ENCODE measurements around the gene DIPK1A. TPM values are rescaled to one million over a fixed set of nuclear protein-coding genes. Genes with fewer than 3 reads are reported as not detected.

Gene DIPK1A
- total and polyA plus RNA-seq, 2 experiments from 2014 or later, result 26.6 to 51.6 TPM

GRCh38 chr1:92913093-92913819 is 48.0 kb downstream of the DIPK1A start:
- H3K4me1 ChIP-seq (ENCODE audit: insufficient read depth), result peaks cover 31% of the 10 kb centered on the region
- no peaks in the 10 kb centered on the region for H3K27me3 ChIP-seq (replicated peaks; ENCODE audit: insufficient read depth)
- no peak overlapping the region for H3K27ac ChIP-seq
- H4K20me1 ChIP-seq (ENCODE audit: insufficient read depth), result no peaks in the 10 kb centered on the region
- WGBS, 2 experiments (ENCODE audit: low coverage in 1 of 2, low lambda C conversion rate in 2 of 2, missing lambda C conversion rate in 2 of 2), result 77 to 78% methylated on average over 3 of the region's 3 CpGs
- H3K9me3 ChIP-seq (ENCODE audit: low read depth), result no peaks in the 10 kb centered on the region
- H3K79me2 ChIP-seq (ENCODE audit: insufficient read depth), result peaks cover 37% of the 10 kb centered on the region
- no peaks in the 10 kb centered on the region for H3K9me2 ChIP-seq (ENCODE audit: insufficient read depth)
- DNase-seq, result no peak
- peaks cover 20% of the 10 kb centered on the region for H3F3A ChIP-seq (ENCODE audit: insufficient read depth)
- H2AFZ ChIP-seq, result no peak overlapping the region
- no peaks in the 10 kb centered on the region for H3K36me3 ChIP-seq (ENCODE audit: low read depth)
- H3K4me3 ChIP-seq, result no peak overlapping the region
- H3K9ac ChIP-seq, result no peak overlapping the region
- in situ Hi-C loops (cut with MboI), result no loop called here
- no peak for TF ChIP-seq EZH2 (IDR thresholded peaks at IDR 0.05; ENCODE audit: insufficient read depth, poor library complexity, severe bottlenecking)
- no peak for TF ChIP-seq EZH2phosphoT487 (IDR thresholded peaks at IDR 0.05; ENCODE audit: insufficient read depth, low read depth)
- H3K4me2 ChIP-seq (ENCODE audit: unreplicated experiment), result no peak overlapping the region

- peak; percentile 26 for DNase-seq
- in situ Hi-C loops (cut with MboI), result no loop called here
- H3K9ac ChIP-seq, result no peak overlapping the region
Measured at GRCh38 chr1:92910081-92910480, 51.2 kb downstream of the DIPK1A start.

GRCh38 chr1:92909321-92909720 is 51.9 kb downstream of the DIPK1A start:
- no peak overlapping the region; the same call in 1 of the 2 replicates for H3K4me3 ChIP-seq
- peaks cover 30% of the 10 kb centered on the region for H3F3A ChIP-seq (ENCODE audit: insufficient read depth)
- H3K4me1 ChIP-seq (ENCODE audit: insufficient read depth), result peaks cover 29% of the 10 kb centered on the region
- H3K36me3 ChIP-seq (ENCODE audit: low read depth), result no peaks in the 10 kb centered on the region; the same call in 1 of the 2 replicates
- no peaks in the 10 kb centered on the region for H4K20me1 ChIP-seq (ENCODE audit: insufficient read depth)
- H3K27me3 ChIP-seq (replicated peaks; ENCODE audit: insufficient read depth), result no peaks in the 10 kb centered on the region
- no peaks in the 10 kb centered on the region for H3K9me2 ChIP-seq (ENCODE audit: insufficient read depth)
- H3K9ac ChIP-seq, result peak overlapping the region; percentile 36; the same call in 1 of the 2 replicates
- no peak for TF ChIP-seq EZH2 (IDR thresholded peaks at IDR 0.05; ENCODE audit: insufficient read depth, poor library complexity, severe bottlenecking)
- TF ChIP-seq EZH2phosphoT487 (IDR thresholded peaks at IDR 0.05; ENCODE audit: insufficient read depth, low read depth), result no peak
- H3K9me3 ChIP-seq (ENCODE audit: low read depth), result no peaks in the 10 kb centered on the region
- H3K4me2 ChIP-seq (ENCODE audit: unreplicated experiment), result peak overlapping the region; percentile 52
- DNase-seq, result peak; percentile 93
- no peak overlapping the region for H2AFZ ChIP-seq
- 6 to 8% methylated on average over 3 of the region's 3 CpGs for WGBS, 2 experiments (ENCODE audit: low coverage in 1 of 2, low lambda C conversion rate in 2 of 2, missing lambda C conversion rate in 2 of 2)
- in situ Hi-C loops (cut with MboI), result no loop called here
- H3K27ac ChIP-seq, result peak overlapping the region; percentile 69
- H3K79me2 ChIP-seq (ENCODE audit: insufficient read depth), result peaks cover 31% of the 10 kb centered on the region

More at GRCh38 chr1:92910081-92910480, 51.2 kb downstream of the DIPK1A start:
- no peaks in the 10 kb centered on the region for H3K9me2 ChIP-seq (ENCODE audit: insufficient read depth)
- H3K79me2 ChIP-seq (ENCODE audit: insufficient read depth), result peaks cover 34% of the 10 kb centered on the region
- H3K27me3 ChIP-seq (replicated peaks; ENCODE audit: insufficient read depth), result no peaks in the 10 kb centered on the region
- H2AFZ ChIP-seq, result no peak overlapping the region
- H3K4me1 ChIP-seq (ENCODE audit: insufficient read depth), result peaks cover 29% of the 10 kb centered on the region
- no peak overlapping the region for H3K4me2 ChIP-seq (ENCODE audit: unreplicated experiment)
- no peaks in the 10 kb centered on the region for H3K9me3 ChIP-seq (ENCODE audit: low read depth)
- H4K20me1 ChIP-seq (ENCODE audit: insufficient read depth), result no peaks in the 10 kb centered on the region
- no peaks in the 10 kb centered on the region; the same call in 1 of the 2 replicates for H3K36me3 ChIP-seq (ENCODE audit: low read depth)
- H3K4me3 ChIP-seq, result no peak overlapping the region
- H3F3A ChIP-seq (ENCODE audit: insufficient read depth), result peaks cover 30% of the 10 kb centered on the region
- peak overlapping the region; percentile 25 for H3K27ac ChIP-seq
- TF ChIP-seq EZH2 (IDR thresholded peaks at IDR 0.05; ENCODE audit: insufficient read depth, poor library complexity, severe bottlenecking), result no peak
- TF ChIP-seq EZH2phosphoT487 (IDR thresholded peaks at IDR 0.05; ENCODE audit: insufficient read depth, low read depth), result no peak
- 55 to 58% methylated on average over 4 of the region's 4 CpGs for WGBS, 2 experiments (ENCODE audit: low coverage in 1 of 2, low lambda C conversion rate in 2 of 2, missing lambda C conversion rate in 2 of 2)

- H3K79me2 ChIP-seq (ENCODE audit: insufficient read depth), result peaks cover 19% of the 10 kb centered on the region
- peaks cover 29% of the 10 kb centered on the region for H3K4me1 ChIP-seq (ENCODE audit: insufficient read depth)
- no peak overlapping the region for H2AFZ ChIP-seq
- no peaks in the 10 kb centered on the region for H3K9me3 ChIP-seq (ENCODE audit: low read depth)
- peak; percentile 47 for DNase-seq
- TF ChIP-seq EZH2phosphoT487 (IDR thresholded peaks at IDR 0.05; ENCODE audit: insufficient read depth, low read depth) (no peak), EZH2 (IDR thresholded peaks at IDR 0.05; ENCODE audit: insufficient read depth, poor library complexity, severe bottlenecking) (no peak)
- H3F3A ChIP-seq (ENCODE audit: insufficient read depth), result peaks cover 30% of the 10 kb centered on the region
- H3K9me2 ChIP-seq (ENCODE audit: insufficient read depth), result no peaks in the 10 kb centered on the region
- H3K4me2 ChIP-seq (ENCODE audit: unreplicated experiment), result peak overlapping the region; percentile 22
- no peak overlapping the region for H3K4me3 ChIP-seq
- no peaks in the 10 kb centered on the region; the same call in 1 of the 2 replicates for H3K36me3 ChIP-seq (ENCODE audit: low read depth)
- no peaks in the 10 kb centered on the region for H3K27me3 ChIP-seq (replicated peaks; ENCODE audit: insufficient read depth)
- H3K27ac ChIP-seq, result peak overlapping the region; percentile 69; the same call in 1 of the 2 replicates
- H4K20me1 ChIP-seq (ENCODE audit: insufficient read depth), result no peaks in the 10 kb centered on the region
- 79 to 84% methylated on average over 2 of the region's 2 CpGs for WGBS, 2 experiments (ENCODE audit: low coverage in 1 of 2, low lambda C conversion rate in 2 of 2, missing lambda C conversion rate in 2 of 2)
- in situ Hi-C loops (cut with MboI), result no loop called here
- no peak overlapping the region for H3K9ac ChIP-seq
Measured at GRCh38 chr1:92907949-92908684, 53.1 kb downstream of the DIPK1A start.
